Left lung (tissue), 10 donors: ENCODE results near the gene SLIT2. TPM values are rescaled to one million over a fixed set of nuclear protein-coding genes. Genes with fewer than 3 reads are reported as not detected.

ENCODE experiments used
- ATAC-seq: fragments of 200-7000 bp; cut with Tn5 transposase; one replicate; pipeline ENCODE4 v1.9.1; 2020; ENCODE audit warnings: moderate library complexity
- DNase-seq, 4 donors: peaks; one replicate each; pipeline ENCODE4 v3.0.0-alpha.2; 2013 to 2020
- H3K27ac ChIP-seq, 2 donors: fragments of 200-600 bp; sonication (generic) in 1 of 2; one replicate each; pipeline versions ENCODE4 v1.5.0 to v1.8.0; 2020 to 2021
- H3K27me3 ChIP-seq, 2 donors: fragments of 200-600 bp; sonication (generic) in 1 of 2; one replicate each; pipeline versions ENCODE4 v1.5.0 to v1.8.0; 2020 to 2021
- H3K36me3 ChIP-seq, 2 donors: fragments of 200-600 bp; sonication (generic) in 1 of 2; one replicate each; pipeline versions ENCODE4 v1.5.0 to v1.8.0; 2020 to 2021
- H3K4me1 ChIP-seq, 2 donors: fragments of 200-600 bp; one replicate each; pipeline ENCODE4 v1.8.0; 2021
- H3K4me3 ChIP-seq, 2 donors: fragments of 200-600 bp; sonication (generic) in 1 of 2; one replicate each; pipeline versions ENCODE4 v1.5.0 to v1.8.0; 2020 to 2021; ENCODE audit warnings: mild to moderate bottlenecking in 1 of 2
- H3K9me3 ChIP-seq, 2 donors: fragments of 200-600 bp; sonication (generic) in 1 of 2; one replicate each; pipeline versions ENCODE4 v1.5.0 to v1.8.0; 2020 to 2021
- CTCF ChIP-seq, 2 donors: fragments of 200-600 bp; sonication (generic) in 1 of 2; IDR thresholded peaks; one replicate each; pipeline versions ENCODE4 v1.5.0 to v1.8.0; 2021; ENCODE audit warnings: antibody characterized with exemption in 2 of 2
- intact Hi-C, 2 donors: fragments of 100-400 bp; cut with DNase I; formaldehyde crosslinking; loops; one replicate each; pipeline versions ENCODE4 v1.11.2 to v1.14.2; 2022
- polyA plus RNA-seq, 6 donors: library from polyadenylated mRNA; unstranded; fragments of 120-200 nt; gene quantifications; one replicate each; pipeline ENCODE4 v1.2.1, GENCODE V29; 2013; ENCODE audit not compliant: insufficient read length in 6 of 6
- total RNA-seq, 2 donors: library from RNA; stranded (reverse); fragmentation: NEBNext Ultra II Directional; extraction: Animal tissue kit (Norgen Biotek cat#: 25700); gene quantifications; one replicate each; pipeline ENCODE4 v1.2.1, GENCODE V29; 2021
- donor health status: DM: no; HTN: yes; CAD: no.
- donor health status: DM: no; HTN: no; CAD: no.

Gene SLIT2
- total and polyA plus RNA-seq, 8 donors = 56.9 to 175 (median 153) TPM

- Histone ChIP-seq H3K4me1 (no peaks in the 10 kb centered on the region), H3K27me3 (no peaks in the 10 kb centered on the region), H3K9me3 (no peaks in the 10 kb centered on the region), H3K36me3 (no peaks in the 10 kb centered on the region), H3K27ac (no peak overlapping the region), H3K4me3 (no peak overlapping the region)
- intact Hi-C loops = no loop called here
- DNase-seq (no peak), ATAC-seq (no peak)
- TF ChIP-seq CTCF (IDR thresholded peaks at IDR 0.05) = no peak
Measured at GRCh38 chr4:20279381-20279780, 27.7 kb downstream of the SLIT2 start.

GRCh38 chr4:20281453-20281852 is 29.7 kb downstream of the SLIT2 start:
- H3K4me1 ChIP-seq = no peaks in the 10 kb centered on the region
- intact Hi-C loops = no loop called here
- no peak for ATAC-seq

GRCh38 chr4:20283039-20283438 is 31.3 kb downstream of the SLIT2 start:
- H3K27me3 ChIP-seq = no peaks in the 10 kb centered on the region
- no peaks in the 10 kb centered on the region for H3K9me3 ChIP-seq
- intact Hi-C loops = no loop called here
- no peaks in the 10 kb centered on the region for H3K36me3 ChIP-seq
- DNase-seq = no peak
- TF ChIP-seq CTCF (IDR thresholded peaks at IDR 0.05) = no peak
- H3K27ac ChIP-seq = no peak overlapping the region
- H3K4me1 ChIP-seq = no peaks in the 10 kb centered on the region
- ATAC-seq = no peak
- no peak overlapping the region for H3K4me3 ChIP-seq

More at GRCh38 chr4:20281453-20281852, 29.7 kb downstream of the SLIT2 start:
- Histone ChIP-seq H3K27me3 (no peaks in the 10 kb centered on the region), H3K36me3 (no peaks in the 10 kb centered on the region), H3K9me3 (no peaks in the 10 kb centered on the region), H3K27ac (no peak overlapping the region), H3K4me3 (no peak overlapping the region)
- no peak for TF ChIP-seq CTCF (IDR thresholded peaks at IDR 0.05)
- no peak for DNase-seq

GRCh38 chr4:20284990-20285389 is 33.3 kb downstream of the SLIT2 start:
- Histone ChIP-seq H3K36me3 (no peaks in the 10 kb centered on the region), H3K9me3 (no peaks in the 10 kb centered on the region), H3K27me3 (no peaks in the 10 kb centered on the region), H3K27ac (no peak overlapping the region), H3K4me3 (no peak overlapping the region), H3K4me1 (no peaks in the 10 kb centered on the region)
- no peak for TF ChIP-seq CTCF (IDR thresholded peaks at IDR 0.05)
- ATAC-seq = no peak
- intact Hi-C loops = no loop called here
- no peak for DNase-seq

GRCh38 chr4:20287246-20287645 is 35.5 kb downstream of the SLIT2 start:
- Histone ChIP-seq H3K27ac (no peak overlapping the region), H3K27me3 (no peaks in the 10 kb centered on the region), H3K36me3 (no peaks in the 10 kb centered on the region), H3K4me3 (no peak overlapping the region), H3K4me1 (no peaks in the 10 kb centered on the region), H3K9me3 (no peaks in the 10 kb centered on the region)
- no peak for DNase-seq
- no peak for TF ChIP-seq CTCF (IDR thresholded peaks at IDR 0.05)
- intact Hi-C loops = no loop called here
- no peak for ATAC-seq
